Suppressor macrophage treated with lipopolysaccharide for 1 hour (primary cell): Measurements from ENCODE around the gene NAPA.

Source experiments
- DNase-seq, 3 donors: peaks; one replicate each; pipeline ENCODE4 v3.0.0-alpha.2; 2020 to 2022

Gene NAPA

DNA sequence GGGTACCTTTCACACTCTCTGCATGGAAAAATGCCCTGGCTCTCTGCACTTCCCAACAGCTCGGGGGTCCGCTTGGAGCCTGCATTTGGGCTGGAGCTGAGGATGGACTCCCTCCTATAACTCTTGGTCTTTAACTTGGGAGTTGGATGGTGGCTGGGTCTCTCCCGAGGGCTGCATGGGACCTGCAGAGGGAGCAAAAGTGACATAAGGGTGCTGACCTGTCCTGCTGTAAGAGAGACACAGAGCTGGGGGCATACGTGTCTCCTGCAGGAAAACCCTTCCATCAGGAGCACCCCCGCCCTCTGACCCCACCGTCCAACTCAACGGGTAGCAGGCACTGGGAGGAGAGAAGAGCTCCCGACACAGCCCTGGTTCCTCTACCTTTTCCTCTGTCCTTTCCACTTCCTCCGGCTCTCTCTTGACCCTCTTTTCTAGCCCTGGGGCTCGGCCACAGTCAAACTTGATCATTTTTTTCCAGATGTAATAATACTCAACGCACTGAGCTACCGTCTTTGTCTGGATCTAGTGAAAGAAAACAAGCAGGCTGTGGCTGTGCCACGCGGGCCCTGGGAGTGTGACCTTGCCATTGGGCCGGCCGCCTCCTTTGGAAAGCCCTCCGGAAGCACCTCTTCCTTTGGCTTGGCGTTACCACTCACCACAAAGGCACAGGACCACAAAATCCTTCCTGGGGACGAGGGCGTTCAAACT lies 6.8 kb upstream of the NAPA start:
- peak in 2 of 3 donors; percentile 26 to 31 for DNase-seq

DNA sequence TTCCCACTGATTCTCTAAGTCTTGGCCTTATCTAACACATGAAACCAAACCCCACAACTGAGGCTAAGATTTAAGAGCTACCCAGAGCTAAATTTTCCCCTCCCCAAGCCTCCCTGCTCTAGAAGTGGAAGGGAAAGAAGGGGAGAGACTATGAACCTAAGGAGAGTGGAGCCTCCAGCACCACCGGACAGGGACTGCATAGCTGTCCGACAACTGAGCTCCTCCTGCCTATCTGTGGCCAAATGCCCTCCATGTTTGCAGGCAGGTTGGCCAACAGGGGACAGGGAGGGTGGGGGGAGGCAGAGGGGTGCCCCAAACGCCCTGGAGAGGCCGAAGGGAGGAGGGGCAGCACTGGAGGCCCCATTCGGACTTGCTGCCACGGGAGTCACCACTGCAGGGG lies 6.0 kb upstream of the NAPA start:
- DNase-seq, result no peak

DNA sequence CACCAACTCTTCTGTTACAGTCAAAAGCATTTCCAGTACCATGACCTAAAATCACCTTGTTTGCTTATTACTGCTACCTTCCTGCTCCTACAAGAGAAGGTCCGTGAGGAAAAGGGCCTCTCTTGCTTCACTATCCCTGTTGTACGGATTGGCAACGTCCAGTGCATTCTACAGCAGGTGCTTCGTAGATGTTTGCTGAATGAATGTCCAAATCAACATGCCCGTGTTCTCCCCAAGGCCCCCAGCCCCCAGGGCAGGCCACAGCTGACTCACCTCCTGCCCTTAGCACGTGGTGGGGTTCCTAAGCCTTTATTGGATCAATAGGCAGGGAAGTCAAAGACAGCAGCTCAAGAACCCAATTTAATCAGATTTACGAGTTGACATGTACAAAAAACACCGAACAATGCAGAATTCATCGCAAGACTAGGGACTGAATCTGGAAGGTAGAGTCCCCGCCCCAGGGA lies 5.5 kb upstream of the NAPA start:
- DNase-seq, result no peak

DNA sequence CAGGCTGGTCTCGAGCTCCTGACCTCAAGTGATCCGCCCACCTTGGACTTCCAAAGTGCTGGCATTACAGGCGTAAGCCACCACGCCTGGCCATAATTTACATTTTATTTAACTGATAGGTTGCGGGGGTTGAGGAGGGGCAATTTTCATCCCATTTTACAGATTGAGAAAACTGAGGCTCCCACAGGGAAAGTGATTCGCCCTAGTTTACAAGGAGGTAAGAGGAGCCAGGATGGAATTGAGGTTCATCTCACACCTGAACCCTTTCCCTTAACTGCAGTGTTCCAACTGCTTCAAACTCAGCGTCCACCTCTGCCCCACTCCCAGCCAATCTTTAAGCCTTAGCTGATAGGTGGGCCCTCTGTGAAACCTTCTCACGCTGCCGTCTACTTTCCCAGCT lies 4.0 kb upstream of the NAPA start:
- no peak for DNase-seq

DNA sequence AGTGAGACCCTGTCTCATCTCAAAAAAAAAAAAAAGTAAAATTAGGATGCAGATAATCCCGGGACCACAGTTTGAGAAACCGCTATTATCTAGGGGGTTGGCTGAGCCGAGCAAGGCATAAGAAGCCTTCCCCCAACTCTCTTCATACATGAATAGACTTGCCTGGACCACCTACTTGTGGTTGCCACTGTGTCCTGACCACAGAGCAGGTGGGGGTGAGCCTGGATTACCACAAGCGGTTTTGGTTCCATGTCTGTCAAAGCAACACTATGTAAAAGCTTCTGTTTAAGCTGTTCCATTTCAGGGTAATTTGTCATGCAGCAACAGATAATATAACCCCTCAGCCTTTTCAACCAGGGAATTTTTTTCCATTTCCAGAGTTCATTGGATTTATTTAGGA lies 3.3 kb upstream of the NAPA start:
- no peak for DNase-seq

DNA sequence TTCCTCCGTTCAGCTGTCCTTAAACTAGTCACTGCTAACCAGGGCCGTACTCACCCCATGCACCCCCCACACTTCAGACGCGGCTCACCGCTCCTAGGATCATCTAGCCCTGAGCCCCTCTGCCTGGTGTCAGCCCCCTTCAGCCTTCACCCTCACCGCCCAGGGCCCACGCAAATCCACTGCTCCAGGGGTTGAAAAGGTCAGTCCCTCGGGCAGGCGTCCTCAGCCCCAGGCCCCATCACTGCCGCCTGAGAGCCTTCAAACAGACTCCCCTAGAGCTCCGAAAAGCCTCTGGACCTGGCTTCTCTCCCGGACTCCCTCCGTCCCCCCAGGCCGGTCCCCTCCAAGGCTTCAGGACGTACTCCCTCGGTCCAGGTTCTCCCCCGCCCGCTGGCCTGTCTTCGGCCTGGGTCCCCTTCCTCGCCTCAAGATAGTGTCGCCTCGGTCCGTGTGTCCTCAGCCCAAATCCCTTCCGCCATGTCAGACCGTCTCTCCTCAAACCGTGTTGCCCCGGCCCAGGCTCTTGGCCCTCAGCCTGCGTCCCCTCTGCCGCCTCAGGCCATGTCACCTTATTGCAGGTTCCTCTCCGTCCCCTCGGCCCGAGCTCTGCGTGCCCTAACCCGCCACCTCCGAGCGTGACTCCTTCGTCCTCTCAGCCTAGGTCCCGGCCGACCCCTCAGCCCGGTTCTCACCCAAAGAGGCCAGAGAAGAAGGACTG lies 553 bp downstream of the NAPA start:
- peak; percentile 14 to 35 (median 23) for DNase-seq

DNA sequence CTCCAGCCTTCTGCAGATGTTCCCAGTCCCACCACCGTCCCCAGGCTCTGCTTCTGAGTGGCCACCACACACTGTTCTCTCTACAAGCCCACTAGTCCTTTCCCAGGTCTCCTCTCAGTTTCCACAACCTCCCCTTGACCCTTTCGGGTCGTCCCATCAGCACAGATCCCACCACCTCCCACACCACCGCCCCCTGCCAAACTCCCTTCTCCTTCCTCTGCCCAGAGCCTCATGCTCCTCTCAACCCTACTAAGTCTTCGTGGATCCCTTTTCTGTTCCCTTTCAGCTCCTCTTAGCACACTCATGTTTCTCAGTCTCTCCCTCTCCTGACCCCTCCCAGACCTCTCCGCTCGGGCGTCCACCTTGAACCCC lies 1.9 kb downstream of the NAPA start:
- DNase-seq, result peak in 2 of 3 donors; percentile 18 to 38

DNA sequence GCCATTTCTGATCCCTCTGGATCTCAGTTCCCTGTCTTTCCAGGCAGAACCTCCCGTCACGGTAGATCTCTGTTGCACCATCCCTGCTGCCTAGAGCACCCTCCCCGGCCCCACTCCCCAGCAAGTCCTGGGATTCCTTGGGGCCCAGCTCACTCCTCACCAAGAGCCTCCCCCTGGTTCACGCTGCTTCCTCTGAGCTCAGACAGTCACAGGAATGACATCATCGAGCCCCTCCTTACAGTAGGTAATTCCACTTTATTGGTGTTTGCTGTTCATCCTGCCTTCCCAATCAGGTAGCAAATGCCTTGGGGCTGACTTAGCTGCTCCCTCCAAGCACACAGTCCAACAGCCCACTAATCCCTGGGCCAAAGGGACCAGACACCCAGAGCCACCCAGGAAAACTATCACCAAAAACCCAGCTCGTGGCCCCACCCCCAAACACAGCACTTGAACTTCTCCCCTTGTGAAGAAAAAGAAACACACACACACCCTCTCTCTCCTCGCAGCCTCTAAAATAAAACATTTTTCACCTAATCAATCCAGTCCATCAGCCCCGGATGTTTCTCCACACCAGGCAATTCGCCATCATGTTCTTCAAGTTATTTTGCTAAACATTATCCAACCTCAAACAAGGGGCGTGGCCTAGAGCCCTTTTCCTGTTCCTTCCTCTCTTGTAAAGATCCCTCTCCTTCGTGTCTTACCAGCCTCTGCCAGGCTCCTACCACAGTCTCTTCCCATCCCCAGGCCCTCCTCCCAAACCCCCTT lies 2.5 kb downstream of the NAPA start:
- peak; percentile 35 to 53 (median 38) for DNase-seq

DNA sequence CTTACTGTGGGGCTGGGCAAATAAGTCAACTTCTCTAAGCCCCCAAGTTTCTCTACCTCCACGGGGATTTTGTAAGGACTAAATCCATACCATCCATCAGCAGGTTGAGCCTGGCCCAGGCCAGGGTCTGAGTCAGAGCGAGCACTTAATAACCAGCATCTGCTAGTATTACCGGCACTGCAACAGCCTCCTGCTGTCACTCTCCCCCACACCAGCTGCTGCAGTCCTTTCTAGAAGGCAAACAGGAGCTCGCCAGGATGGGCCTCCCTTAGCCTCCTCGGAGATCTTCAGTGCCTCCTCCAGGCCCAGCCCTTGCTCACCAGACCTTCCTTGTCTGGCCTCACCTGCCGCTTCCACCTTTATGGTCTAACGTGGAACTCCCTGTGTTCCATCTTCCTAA lies 3.2 kb downstream of the NAPA start:
- no peak for DNase-seq

DNA sequence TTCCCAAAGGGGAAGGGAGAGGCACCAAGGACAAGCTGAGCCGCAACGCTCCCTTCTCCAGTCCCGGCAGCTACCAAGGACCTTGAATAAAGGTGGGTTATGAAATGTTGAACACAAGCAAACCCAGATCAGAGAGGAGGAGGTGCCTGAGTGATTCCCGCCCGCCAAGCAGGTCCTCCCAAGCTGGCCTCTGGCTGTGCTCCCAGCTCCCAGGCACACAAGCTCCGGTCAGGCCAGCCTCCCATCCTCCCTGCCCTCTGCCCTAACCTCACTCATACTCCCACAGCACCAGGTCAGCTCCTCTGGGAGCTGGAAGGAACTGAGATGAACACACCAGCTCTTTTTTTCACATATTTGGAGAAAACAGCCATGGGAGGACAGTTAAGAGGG lies 3.7 kb downstream of the NAPA start:
- DNase-seq, result no peak

DNA sequence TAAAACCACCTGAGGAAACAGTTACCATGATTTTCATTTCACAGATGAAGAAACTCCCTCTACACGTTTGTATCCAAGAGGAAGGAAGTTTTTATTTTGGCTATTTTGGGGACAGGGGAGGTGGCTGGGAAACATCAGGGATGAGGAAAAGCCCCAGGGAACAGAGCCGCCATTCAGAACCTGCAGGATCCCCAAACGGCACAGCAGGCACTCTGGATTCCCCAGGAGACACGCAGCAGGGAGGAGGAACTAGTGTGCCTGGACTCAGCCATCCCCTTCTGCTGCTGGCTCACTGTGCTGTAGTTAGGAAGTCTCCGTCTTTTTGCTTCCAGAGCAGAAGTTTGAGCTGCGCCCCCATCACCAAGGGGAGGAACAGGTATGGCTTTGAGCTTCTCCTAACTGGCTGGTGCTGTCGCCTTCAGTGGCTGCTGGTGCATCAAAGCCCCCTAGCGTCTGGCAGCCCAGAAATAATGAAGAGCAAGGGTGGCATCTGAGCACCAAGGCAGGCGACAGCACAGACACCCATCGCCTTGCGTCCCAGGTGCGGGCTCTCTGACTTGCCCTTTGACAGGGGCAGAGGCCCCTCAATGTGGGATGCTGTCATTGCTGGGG lies 4.2 kb downstream of the NAPA start:
- no peak for DNase-seq

DNA sequence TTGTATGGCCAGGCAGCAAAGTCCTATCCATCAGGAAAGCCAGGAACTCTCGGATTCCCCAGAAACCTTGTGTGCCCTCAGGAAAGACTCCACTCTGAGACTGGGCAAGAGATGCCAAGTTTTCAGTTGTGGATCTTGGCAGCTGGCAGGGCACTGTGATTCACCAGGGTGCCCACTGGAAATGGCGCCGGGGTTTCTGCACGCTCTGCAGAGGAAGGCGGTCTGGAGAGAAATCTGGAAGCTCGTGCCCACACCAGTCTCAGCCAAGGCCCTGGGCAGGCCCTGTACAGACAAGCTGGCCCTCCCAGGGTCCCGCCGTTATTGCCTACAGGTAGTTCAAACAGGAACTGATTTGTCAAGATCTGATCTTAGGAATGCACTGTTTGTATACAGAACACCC lies 4.9 kb downstream of the NAPA start:
- peak in 1 of 3 donors; percentile 13 for DNase-seq

DNA sequence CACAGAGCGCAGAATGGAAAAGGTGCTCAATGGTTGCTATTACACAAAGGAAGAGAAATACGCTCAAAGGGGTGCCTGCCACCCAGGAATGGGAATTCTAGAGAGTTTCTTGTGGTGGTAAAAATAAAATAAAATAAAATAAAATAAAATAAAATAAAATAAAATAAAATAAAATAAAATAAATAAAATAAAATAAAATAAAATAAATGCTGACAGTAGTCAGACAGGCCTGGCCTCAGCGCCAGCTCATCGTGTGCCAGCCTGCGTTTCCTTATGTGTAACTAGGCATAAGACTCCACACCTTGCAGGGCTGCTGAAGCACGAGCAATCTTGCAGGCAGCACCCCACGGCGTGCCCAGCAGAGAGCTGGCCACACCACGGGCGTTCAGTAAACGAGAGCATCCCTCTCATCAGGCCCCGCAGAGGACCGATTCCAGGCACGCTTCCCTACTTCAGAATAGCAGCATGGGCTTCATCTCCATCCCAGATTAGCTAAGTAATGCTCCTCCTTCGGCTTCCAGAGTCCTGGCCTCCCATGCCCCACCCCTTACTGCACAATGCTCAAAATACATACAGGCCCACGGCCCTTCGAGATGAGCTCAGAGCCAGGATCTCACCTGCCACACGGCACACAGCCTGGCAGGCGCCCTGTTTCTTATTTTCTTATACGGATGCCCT lies 5.6 kb downstream of the NAPA start:
- no peak for DNase-seq

DNA sequence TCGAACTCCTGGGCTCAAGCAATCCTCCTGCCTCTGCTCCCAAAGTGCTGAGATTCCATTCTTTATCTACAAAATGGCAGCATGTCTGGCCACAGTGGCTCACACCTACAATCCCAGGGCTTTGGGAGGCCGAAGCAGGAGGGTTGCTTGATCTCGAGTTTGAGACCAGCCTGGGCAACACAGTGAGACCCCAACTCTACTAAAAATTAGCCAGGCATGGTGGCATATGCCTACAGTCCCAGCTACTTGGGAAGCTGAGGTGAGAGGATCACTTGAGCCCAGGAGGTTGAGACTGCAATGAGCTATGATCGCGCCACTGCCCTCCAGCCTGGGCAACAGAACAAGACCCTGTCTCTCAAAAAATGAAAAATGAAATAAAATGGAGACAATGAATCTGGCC lies 6.1 kb downstream of the NAPA start:
- no peak for DNase-seq

DNA sequence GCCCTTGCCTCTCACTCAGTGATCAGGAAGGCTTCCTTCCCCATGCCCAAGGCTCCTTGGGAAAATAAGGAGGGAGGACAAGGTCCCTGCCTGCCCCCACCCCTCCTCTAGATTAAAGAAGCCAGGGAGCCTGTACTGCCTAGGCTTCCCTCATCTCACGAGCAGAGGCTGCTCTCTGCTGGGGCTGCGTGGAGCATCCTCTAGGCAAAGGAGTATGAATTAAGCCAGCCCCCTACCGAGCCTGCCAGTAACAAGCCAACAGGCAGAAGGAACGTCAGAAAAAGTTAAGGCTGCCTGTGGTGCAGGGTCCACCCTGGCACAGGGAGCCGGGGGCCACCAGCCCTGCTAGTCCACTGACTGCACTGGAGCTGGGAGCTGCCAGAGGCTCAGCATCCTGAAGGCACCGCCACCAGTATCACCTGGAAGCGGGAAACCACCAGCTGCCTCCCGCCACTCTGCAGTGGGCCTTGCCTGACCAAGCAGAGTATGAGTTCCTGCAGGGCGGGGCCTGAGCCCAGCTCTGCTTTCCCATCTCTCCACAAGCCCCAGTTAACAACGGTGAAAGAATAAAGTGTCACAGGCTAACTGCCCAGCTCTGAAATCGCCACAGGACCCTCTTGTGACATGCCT lies 6.8 kb downstream of the NAPA start:
- no peak for DNase-seq

DNA sequence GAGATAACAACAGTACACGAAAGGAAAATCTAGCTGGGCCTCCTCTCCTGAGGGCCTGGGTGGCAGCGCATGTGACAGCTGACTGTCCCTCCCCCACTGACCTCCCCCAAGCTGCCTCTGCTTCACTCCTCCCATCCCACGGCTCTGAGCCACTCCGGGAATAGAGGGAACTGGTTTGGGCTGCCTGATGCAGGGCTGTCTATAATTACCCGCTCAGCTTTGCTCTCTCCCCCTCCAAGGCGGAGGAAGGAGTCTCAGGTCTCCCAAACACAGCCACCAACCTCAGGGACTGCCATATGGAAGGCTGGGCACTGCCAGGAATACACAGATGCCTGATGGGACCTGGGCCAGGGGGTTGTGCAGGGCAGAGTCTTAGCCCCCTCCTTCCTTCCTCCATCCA lies 7.9 kb downstream of the NAPA start:
- peak in 1 of 3 donors; percentile 17 for DNase-seq

DNA sequence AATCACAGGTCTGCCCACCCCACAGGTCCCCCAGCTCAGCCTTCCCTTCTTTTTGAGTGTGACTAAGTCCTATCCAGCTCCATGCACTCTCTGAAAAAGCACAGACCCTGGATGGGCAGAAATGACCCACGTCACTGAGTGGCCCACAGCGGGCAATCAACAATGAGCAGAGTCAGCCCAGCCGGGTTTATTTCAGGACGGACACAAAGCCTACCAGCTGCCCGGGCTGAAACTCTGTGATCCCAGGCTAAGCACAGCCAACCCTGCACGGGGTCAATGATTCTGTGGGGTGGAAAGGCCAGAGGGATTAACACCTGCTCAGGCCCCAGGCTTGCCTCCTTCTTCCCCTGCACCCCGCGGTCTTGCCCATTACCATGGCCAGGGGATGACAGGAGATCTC lies 8.4 kb downstream of the NAPA start:
- no peak for DNase-seq

DNA sequence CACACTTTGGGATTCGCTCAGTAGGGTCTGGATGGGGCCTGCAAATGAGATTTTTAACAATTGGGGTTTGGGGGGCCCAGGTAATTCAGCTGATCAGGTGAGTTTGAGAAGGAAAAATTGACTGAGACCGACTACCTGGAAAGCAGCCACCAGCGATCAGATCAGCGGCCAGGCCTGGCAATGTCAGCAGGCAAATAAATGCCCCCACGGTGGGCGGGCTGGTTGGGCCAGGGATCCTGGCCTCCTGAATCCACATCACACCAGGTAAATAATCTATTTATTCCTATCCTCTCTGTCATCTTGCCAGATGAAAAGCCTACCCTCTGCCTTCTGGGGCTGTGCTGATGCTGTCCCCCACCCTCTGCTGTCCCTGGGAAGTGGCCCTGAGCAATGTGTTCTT lies 9.4 kb downstream of the NAPA start:
- DNase-seq, result no peak

DNA sequence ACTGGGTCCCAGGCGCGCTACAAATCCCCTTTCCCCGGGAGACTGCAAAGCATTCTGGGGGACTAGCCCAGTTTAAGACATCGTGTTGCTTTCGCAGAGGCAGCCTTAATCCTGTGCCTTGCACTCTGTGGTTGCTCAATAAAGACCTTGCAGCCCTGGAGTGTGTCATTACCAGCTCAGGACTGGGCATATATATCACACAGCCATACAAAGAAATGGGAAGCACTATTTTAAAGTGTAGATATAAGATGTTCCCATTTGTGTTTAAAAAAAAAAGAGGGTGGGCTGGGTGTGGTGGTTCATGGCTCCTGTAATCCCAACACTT lies 11.1 kb downstream of the NAPA start:
- DNase-seq, result no peak

DNA sequence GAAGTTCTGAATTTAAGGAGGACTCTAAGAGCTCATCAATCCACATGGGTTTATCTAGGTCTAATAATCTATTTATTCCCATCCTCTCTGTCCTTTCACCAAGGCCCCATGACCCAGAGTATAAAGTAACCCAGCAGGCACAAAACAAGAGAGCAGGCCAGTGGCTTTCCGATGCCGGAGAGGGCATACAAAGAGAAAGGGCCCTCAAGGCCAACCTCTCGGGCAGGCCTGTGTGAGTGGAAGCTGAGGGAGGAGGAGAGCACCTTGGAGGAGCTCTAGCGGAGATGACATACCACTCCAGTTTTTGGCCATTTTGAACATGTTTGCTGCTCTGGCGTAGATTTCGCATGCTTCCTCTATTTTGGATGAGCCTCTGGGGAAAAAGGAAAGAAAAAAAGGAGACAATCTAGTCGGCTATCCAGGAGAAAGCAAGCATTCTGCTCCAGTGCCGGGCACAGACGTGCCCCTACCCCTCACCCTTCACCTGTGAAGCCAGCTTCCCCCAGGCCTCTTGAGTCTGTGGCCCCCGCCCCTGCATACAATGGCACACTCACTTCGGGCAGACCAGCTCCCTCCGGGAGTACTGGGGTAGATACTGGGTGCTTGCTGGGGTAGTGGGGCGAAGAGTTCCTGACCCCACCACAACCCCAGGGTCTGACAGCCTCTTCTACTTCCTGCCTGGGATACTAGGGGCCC lies 11.6 kb downstream of the NAPA start:
- DNase-seq, result no peak

DNA sequence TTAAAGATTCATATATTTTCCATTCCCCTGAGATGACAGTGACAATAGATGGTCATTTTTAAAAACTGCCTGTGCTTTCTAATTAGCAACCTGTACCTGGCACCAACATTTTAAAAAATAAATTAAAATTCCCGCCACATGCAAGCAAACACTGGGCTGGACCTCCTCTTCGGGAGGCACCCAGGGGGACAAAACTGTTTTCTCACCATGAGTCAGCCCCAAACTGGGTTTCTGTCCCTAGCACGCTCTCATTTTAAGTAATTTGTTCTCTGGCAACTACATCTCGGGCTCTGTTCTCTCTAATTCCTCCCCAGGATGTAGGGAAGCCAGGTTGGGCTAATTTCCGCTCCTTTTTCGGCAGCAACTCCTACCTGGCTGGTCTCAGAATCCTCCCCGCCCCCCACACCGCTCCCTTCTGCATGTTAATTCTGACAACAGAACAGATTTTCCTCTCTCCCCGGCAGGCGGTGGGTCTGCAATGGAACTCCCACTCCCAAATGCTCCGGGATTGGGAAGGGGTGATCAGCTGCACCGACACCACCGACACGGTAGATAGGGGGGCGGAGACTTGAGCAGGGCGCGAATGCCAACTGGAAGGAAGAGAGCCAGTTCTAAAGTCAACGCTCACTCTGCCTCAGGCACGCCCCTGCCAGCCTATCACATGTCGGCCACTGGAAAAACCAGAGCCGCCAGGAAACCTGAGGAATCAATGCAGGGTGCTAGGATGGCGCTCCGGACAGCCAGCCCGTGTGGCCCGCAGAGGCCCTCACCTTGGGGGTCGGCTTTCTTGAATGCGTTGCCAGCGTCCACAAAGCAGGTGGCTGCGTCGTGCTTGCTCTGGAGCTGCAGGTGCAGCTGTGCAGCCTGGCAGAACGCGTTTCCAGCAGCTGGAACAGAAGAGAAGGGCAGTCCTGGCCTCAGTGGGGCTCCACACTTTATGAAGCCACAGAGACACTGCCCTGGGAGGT lies 14.7 kb downstream of the NAPA start:
- DNase-seq, result no peak
